K562 (cell line): Measurements from ENCODE around the gene ANXA9. TPM values are rescaled to one million over a fixed set of nuclear protein-coding genes. Genes with fewer than 3 reads are reported as not detected.

Experiments
- ATF1 ChIP-seq, 2 experiments: fragments of 450-650 bp in 1 of 2; IDR thresholded peaks; 2 replicates each; pipeline ENCODE4 v1.6.1; 2016; ENCODE audit warnings: missing compliant biosample characterization in 1 of 2, missing genetic modification characterization in 1 of 2
- BDP1 ChIP-seq: IDR thresholded peaks from 3 replicates; pipeline ENCODE4 v1.6.1; 2011; ENCODE audit not compliant: insufficient read length, insufficient read depth
- CBFA2T3 ChIP-seq: fragments of 450-650 bp; IDR thresholded peaks from 2 replicates; pipeline ENCODE4 v1.6.1; 2017
- CBX5 ChIP-seq: IDR thresholded peaks from 2 replicates; pipeline ENCODE4 v1.6.1; 2014; ENCODE audit warnings: low read depth, borderline replicate concordance
- CLOCK ChIP-seq: fragments of 250-450 bp; sonication (Bioruptor Pico); IDR thresholded peaks from 2 replicates; pipeline ENCODE4 v1.4.0; 2020; ENCODE audit warnings: mild to moderate bottlenecking, moderate library complexity, borderline replicate concordance
- CXXC5 ChIP-seq: fragments of 250-450 bp; sonication (Bioruptor Pico); IDR thresholded peaks from 2 replicates; pipeline ENCODE4 v1.8.0; 2022; ENCODE audit warnings: inconsistent platforms, mild to moderate bottlenecking, moderate library complexity
- DACH1 ChIP-seq: fragments of 450-650 bp; IDR thresholded peaks from 2 replicates; pipeline ENCODE4 v1.6.1; 2018; ENCODE audit not compliant: partially characterized antibody
- E2F5 ChIP-seq: sonication (generic); formaldehyde crosslinking; IDR thresholded peaks from 2 replicates; pipeline ENCODE4 v1.8.0; 2022; ENCODE audit warnings: mild to moderate bottlenecking, missing genetic modification reagents
- FOXJ2 ChIP-seq: fragments of 200-800 bp; sonication (Bioruptor generic); IDR thresholded peaks from 2 replicates; pipeline ENCODE4 v1.6.1; 2016; ENCODE audit warnings: missing genetic modification characterization, missing compliant biosample characterization
- GABPA ChIP-seq: fragments of 200-800 bp; sonication (Bioruptor generic); conservative IDR thresholded peaks from 2 replicates; pipeline ENCODE4 v1.6.1; 2016; ENCODE audit warnings: low read depth, missing genetic modification characterization, missing compliant biosample characterization
- HEY1 ChIP-seq: fragments of 250-450 bp; sonication (Bioruptor Pico); IDR thresholded peaks from 2 replicates; pipeline ENCODE4 v1.5.0; 2020; ENCODE audit warnings: mild to moderate bottlenecking, moderate library complexity, borderline replicate concordance
- NR1H2 ChIP-seq: sonication (generic); formaldehyde crosslinking; IDR thresholded peaks from 2 replicates; pipeline ENCODE4 v1.4.0; 2020; ENCODE audit warnings: mild to moderate bottlenecking, missing genetic modification reagents
- RBM15 ChIP-seq: fragments of 200-400 bp; formaldehyde crosslinking; IDR thresholded peaks from 2 replicates; pipeline ENCODE4 v1.6.1; 2018; ENCODE audit warnings: mild to moderate bottlenecking, low read length, moderate library complexity; ENCODE audit not compliant: insufficient read depth
- SFPQ ChIP-seq: fragments of 200-400 bp; formaldehyde crosslinking; IDR thresholded peaks from 2 replicates; pipeline ENCODE4 v1.6.1; 2017; ENCODE audit warnings: mild to moderate bottlenecking, low read depth, low read length, moderate library complexity
- SMARCB1 ChIP-seq: IDR thresholded peaks from 2 replicates; pipeline ENCODE4 v1.6.1; 2011; ENCODE audit warnings: improper control_type of control experiment, low read depth; ENCODE audit not compliant: insufficient read length
- SMARCE1 ChIP-seq: fragments of 450-650 bp; IDR thresholded peaks from 2 replicates; pipeline ENCODE4 v1.7.1; 2016; ENCODE audit warnings: mild to moderate bottlenecking
- SNAPC5 ChIP-seq: fragments of 250-450 bp; sonication (Bioruptor Pico); IDR thresholded peaks from 2 replicates; pipeline ENCODE4 v1.8.0; 2021; ENCODE audit warnings: moderate library complexity, mild to moderate bottlenecking, inconsistent platforms
- SRSF1 ChIP-seq: fragments of 200-400 bp; formaldehyde crosslinking; IDR thresholded peaks from 2 replicates; pipeline ENCODE4 v1.6.1; 2017; ENCODE audit warnings: mild to moderate bottlenecking, low read depth, low read length, moderate library complexity
- ZNF175 ChIP-seq: fragments of 200-800 bp; sonication (Bioruptor generic); IDR thresholded peaks from 2 replicates; pipeline ENCODE4 v1.6.1; 2016; ENCODE audit warnings: low read depth, mild to moderate bottlenecking, missing genetic modification characterization, missing compliant biosample characterization
- ZNF280B ChIP-seq: fragments of 250-450 bp; sonication (Bioruptor Pico); IDR thresholded peaks from 2 replicates; pipeline ENCODE4 v1.5.1; 2021; ENCODE audit warnings: mild to moderate bottlenecking
- polyA plus RNA-seq, 8 experiments: library from polyadenylated mRNA; depleted of rRNA in 4 of 8; stranded (reverse) in 5 of 8; unstranded in 3 of 8; fragments of >200 nt; fragmentation: Nextera tagmentation in 2 of 8; fragmentation: Illumina TruSeq in 1 of 8; extraction: Ambion mirVana in 2 of 8; extraction: Trizol in 1 of 8; gene quantifications; 2 replicates each; pipeline versions ENCODE4 v1.2.1 to v1.2.3, GENCODE V29; 2011 to 2014; ENCODE audit warnings: inconsistent platforms in 1 of 8, missing spikeins in 1 of 8
- total RNA-seq, 7 experiments: library from RNA; depleted of rRNA in 6 of 7; stranded (reverse); fragments of >200 nt in 6 of 7; fragmentation: Illumina TruSeq in 2 of 7; extraction: Trizol in 2 of 7; gene quantifications; 2 replicates each; pipeline versions ENCODE4 v1.2.1 to v1.2.3, GENCODE V29; 2011 to 2021; ENCODE audit warnings: low replicate concordance in 1 of 7

Gene ANXA9
- total and polyA plus RNA-seq, 9 of the 15 experiments (the other 6 are each of a cell fraction or from before 2014, with no cell fraction given) = 0.24 to 1.6 (median 0.57) TPM

- TF ChIP-seq CBFA2T3 (no peak), CLOCK (CRISPR knock-in tag) (no peak), E2F5 (CRISPR knock-in tag) (no peak), GABPA (tag) (peak; percentile 91), CXXC5 (peak; percentile 88), SMARCB1 (no peak), CBX5 (no peak), BDP1 (no peak), HEY1 (CRISPR knock-in tag) (no peak), SFPQ (no peak), FOXJ2 (tag) (peak; percentile 99), ATF1 (CRISPR knock-in tag; IDR thresholded peaks at IDR 0.05) (no peak), ATF1 (tag; IDR thresholded peaks at IDR 0.05) (peak; percentile 94), ZNF175 (CRISPR knock-in tag) (peak; percentile 50; the same call in 1 of the 2 replicates), SRSF1 (no peak), SNAPC5 (CRISPR knock-in tag) (no peak), NR1H2 (CRISPR knock-in tag) (no peak), RBM15 (no peak), SMARCE1 (peak; percentile 47; the same call in 1 of the 2 replicates), DACH1 (no peak), ZNF280B (CRISPR knock-in tag) (no peak)
Measured at GRCh38 chr1:151008244-151009205, 26.4 kb downstream of the ANXA9 start, which contains the start of gene PRUNE1 (continued).
